PC-3 (cell line): ENCODE results near the gene KLHL30. TPM values are rescaled to one million over a fixed set of nuclear protein-coding genes. Genes with fewer than 3 reads are reported as not detected.

Experiments used
- ATAC-seq: fragments of 200-7000 bp; cut with Tn5 transposase; 2 replicates; pipeline ENCODE4 v1.9.1; 2020; ENCODE audit warnings: mild to moderate bottlenecking, moderate library complexity
- BruUV-seq: library from RNA; stranded (reverse); fragments of 400-500 nt; replicated peaks from 2 replicates; lab custom pipeline; 2021; lab: Mats Ljungman, UMichigan
- CTCF ChIA-PET: fragments of 300-600 bp; sonication (Branson Sonifier 250); formaldehyde crosslinking; loops from one replicate; lab custom pipeline; 2022; ENCODE audit warnings: antibody characterized with exemption; lab: Charles Lee
- POLR2A ChIA-PET: fragments of 300-600 bp; sonication (Branson Sonifier 250); formaldehyde crosslinking; loops from one replicate; lab custom pipeline; 2022; ENCODE audit warnings: antibody characterized with exemption; ENCODE audit not compliant: unreplicated experiment; lab: Charles Lee
- DNase-seq: peaks from one replicate; pipeline ENCODE4 v3.0.0-alpha.2; 2015
- H2AFZ ChIP-seq: fragments of 300-600 bp; sonication (generic); 2 replicates; pipeline ENCODE4 v1.6.0; 2016; ENCODE audit warnings: antibody characterized with exemption, low read length
- H3F3A ChIP-seq: fragments of 300-600 bp; sonication (generic); one replicate; pipeline ENCODE4 v1.6.0; 2017; ENCODE audit warnings: antibody characterized with exemption, low read length, control low read depth, mild to moderate bottlenecking; ENCODE audit not compliant: unreplicated experiment
- H3K27ac ChIP-seq: fragments of 300-600 bp; sonication (generic); 2 replicates; pipeline ENCODE4 v1.5.1; 2016; ENCODE audit warnings: mild to moderate bottlenecking, low read length
- H3K27me3 ChIP-seq: fragments of 300-600 bp; sonication (generic); 2 replicates; pipeline ENCODE4 v1.6.1; 2016; ENCODE audit warnings: low read length, mixed read lengths
- H3K36me3 ChIP-seq: fragments of 300-600 bp; sonication (generic); 2 replicates; pipeline ENCODE4 v1.6.1; 2016; ENCODE audit warnings: low read depth, mixed run types, low read length, mixed read lengths
- H3K4me1 ChIP-seq: fragments of 300-600 bp; sonication (generic); 2 replicates; pipeline ENCODE4 v1.5.1; 2016; ENCODE audit warnings: low read length; ENCODE audit not compliant: insufficient read depth
- H3K4me2 ChIP-seq: fragments of 300-600 bp; sonication (generic); 2 replicates; pipeline ENCODE4 v1.6.0; 2016; ENCODE audit warnings: low read length
- H3K4me3 ChIP-seq: fragments of 300-600 bp; sonication (generic); 2 replicates; pipeline ENCODE4 v1.5.1; 2016; ENCODE audit warnings: mild to moderate bottlenecking, low read length, mixed read lengths
- H3K79me2 ChIP-seq: fragments of 300-600 bp; sonication (generic); 2 replicates; pipeline ENCODE4 v1.6.1; 2017; ENCODE audit warnings: low read length, mixed read lengths
- H3K9ac ChIP-seq: fragments of 300-600 bp; sonication (generic); 2 replicates; pipeline ENCODE4 v1.6.0; 2016; ENCODE audit warnings: mild to moderate bottlenecking, low read length
- H3K9me2 ChIP-seq: fragments of 300-600 bp; sonication (generic); replicated peaks from 2 replicates; pipeline ENCODE4 v1.6.1; 2016; ENCODE audit warnings: mixed run types, low read length, mixed read lengths
- H3K9me3 ChIP-seq: fragments of 300-600 bp; sonication (generic); 2 replicates; pipeline ENCODE4 v1.6.1; 2016; ENCODE audit warnings: low read length, mixed read lengths
- H4K20me1 ChIP-seq: fragments of 300-600 bp; sonication (generic); 2 replicates; pipeline ENCODE4 v1.6.1; 2016; ENCODE audit warnings: low read length, mixed read lengths
- EZH2 ChIP-seq: fragments of 300-600 bp; sonication (generic); IDR thresholded peaks from one replicate; pipeline ENCODE4 v1.6.1; 2017; ENCODE audit warnings: antibody characterized with exemption, mild to moderate bottlenecking, low read length; ENCODE audit not compliant: unreplicated experiment
- EZH2phosphoT487 ChIP-seq: fragments of 300-600 bp; sonication (generic); IDR thresholded peaks from 2 replicates; pipeline ENCODE4 v1.6.1; 2018; ENCODE audit warnings: mild to moderate bottlenecking, antibody characterized with exemption, low read length, borderline replicate concordance
- intact Hi-C: fragments of 100-400 bp; cut with micrococcal nuclease; formaldehyde crosslinking; loops from 2 replicates; pipeline ENCODE4 v1.9.0; 2023
- total RNA-seq: library from RNA; depleted of rRNA; stranded (reverse); fragments of >200 nt; gene quantifications from 2 replicates; pipeline ENCODE4 v1.2.3, GENCODE V29; 2014
- TF ChIP-seq, protein P1 (sequence below): fragments of 300-600 bp; sonication (generic); conservative IDR thresholded peaks from 2 replicates; pipeline ENCODE4 v1.5.1; 2017; ENCODE audit warnings: antibody characterized with exemption, low read depth, mild to moderate bottlenecking, low read length

KLHL30 gene
- total RNA-seq, 1 experiment from 2014 or later = not detected

DNA sequence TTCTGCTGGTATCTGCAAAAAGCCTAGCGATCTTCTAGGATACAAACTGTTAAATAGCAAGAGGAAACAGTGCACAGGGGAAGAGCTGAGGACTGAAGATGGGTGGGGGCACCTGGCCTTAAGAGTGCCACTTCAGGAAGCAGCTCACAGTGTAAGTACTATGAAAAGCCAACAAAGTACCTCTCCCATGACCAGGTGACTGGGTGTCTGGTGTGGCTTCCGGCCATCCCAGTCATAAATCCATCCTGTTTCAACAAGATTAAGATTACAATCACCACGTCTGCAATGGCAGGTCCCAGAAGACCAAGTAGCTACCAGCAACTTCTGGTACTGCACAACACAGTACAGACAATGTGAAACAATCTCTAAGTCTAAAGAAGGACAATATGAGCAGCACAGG, 36.2 kb downstream of the KLHL30 start:
- no peak overlapping the region for H3K9ac ChIP-seq
- no peaks in the 10 kb centered on the region for H3F3A ChIP-seq
- intact Hi-C loops = no loop called here
- peaks cover 11% of the 10 kb centered on the region for H3K4me1 ChIP-seq
- H3K27ac ChIP-seq = no peak overlapping the region
- H3K27me3 ChIP-seq = no peaks in the 10 kb centered on the region
- H3K9me3 ChIP-seq = no peaks in the 10 kb centered on the region
- H3K4me3 ChIP-seq = no peak overlapping the region
- DNase-seq (no peak), ATAC-seq (no peak)
- H3K36me3 ChIP-seq = peaks cover 42% of the 10 kb centered on the region
- TF ChIP-seq, protein P1, sequence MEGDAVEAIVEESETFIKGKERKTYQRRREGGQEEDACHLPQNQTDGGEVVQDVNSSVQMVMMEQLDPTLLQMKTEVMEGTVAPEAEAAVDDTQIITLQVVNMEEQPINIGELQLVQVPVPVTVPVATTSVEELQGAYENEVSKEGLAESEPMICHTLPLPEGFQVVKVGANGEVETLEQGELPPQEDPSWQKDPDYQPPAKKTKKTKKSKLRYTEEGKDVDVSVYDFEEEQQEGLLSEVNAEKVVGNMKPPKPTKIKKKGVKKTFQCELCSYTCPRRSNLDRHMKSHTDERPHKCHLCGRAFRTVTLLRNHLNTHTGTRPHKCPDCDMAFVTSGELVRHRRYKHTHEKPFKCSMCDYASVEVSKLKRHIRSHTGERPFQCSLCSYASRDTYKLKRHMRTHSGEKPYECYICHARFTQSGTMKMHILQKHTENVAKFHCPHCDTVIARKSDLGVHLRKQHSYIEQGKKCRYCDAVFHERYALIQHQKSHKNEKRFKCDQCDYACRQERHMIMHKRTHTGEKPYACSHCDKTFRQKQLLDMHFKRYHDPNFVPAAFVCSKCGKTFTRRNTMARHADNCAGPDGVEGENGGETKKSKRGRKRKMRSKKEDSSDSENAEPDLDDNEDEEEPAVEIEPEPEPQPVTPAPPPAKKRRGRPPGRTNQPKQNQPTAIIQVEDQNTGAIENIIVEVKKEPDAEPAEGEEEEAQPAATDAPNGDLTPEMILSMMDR = no peak
- TF ChIP-seq EZH2phosphoT487 (no peak), EZH2 (no peak)
- ChIA-PET POLR2A (no interaction called here), CTCF (no interaction called here)
- no peak overlapping the region for H3K4me2 ChIP-seq
- H3K79me2 ChIP-seq = no peaks in the 10 kb centered on the region
- H3K9me2 ChIP-seq = no peaks in the 10 kb centered on the region
- no peaks in the 10 kb centered on the region for H4K20me1 ChIP-seq
- H2AFZ ChIP-seq = no peak overlapping the region
- no TSS peak for BruUV-seq

DNA sequence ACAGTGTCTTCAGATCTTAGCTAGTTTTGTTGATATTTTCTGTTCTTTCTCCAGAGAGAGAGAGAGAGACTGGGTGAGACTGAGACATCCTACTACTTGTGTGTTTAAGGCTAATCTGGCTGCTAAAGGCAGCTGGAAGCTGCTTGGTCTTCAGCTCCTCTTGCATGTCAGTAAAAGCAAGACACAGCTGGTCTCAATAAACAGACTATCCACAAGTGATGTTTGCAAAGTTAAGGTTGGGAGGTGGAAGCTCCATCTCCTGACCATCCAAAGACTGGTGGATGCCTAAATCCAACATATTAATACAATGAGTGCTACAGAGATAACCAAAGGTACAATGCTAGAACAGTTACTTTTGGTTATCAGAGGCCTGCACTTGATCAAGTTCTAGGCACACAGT, 38.1 kb downstream of the KLHL30 start:
- no peaks in the 10 kb centered on the region for H4K20me1 ChIP-seq
- H3F3A ChIP-seq = no peaks in the 10 kb centered on the region
- no peaks in the 10 kb centered on the region for H3K9me3 ChIP-seq
- H3K27ac ChIP-seq = no peak overlapping the region
- peaks cover 50% of the 10 kb centered on the region for H3K36me3 ChIP-seq
- intact Hi-C loops = no loop called here
- ATAC-seq (no peak), DNase-seq (no peak)
- H3K4me2 ChIP-seq = no peak overlapping the region
- no peak for TF ChIP-seq EZH2
- TF ChIP-seq, protein P1 = no peak
- TF ChIP-seq EZH2phosphoT487 = no peak
- no peaks in the 10 kb centered on the region for H3K4me1 ChIP-seq
- no peaks in the 10 kb centered on the region for H3K9me2 ChIP-seq
- H3K4me3 ChIP-seq = no peak overlapping the region
- H2AFZ ChIP-seq = no peak overlapping the region
- H3K79me2 ChIP-seq = no peaks in the 10 kb centered on the region
- no peak overlapping the region for H3K9ac ChIP-seq
- CTCF ChIA-PET = no interaction called here
- BruUV-seq = no TSS peak
- no peaks in the 10 kb centered on the region for H3K27me3 ChIP-seq
- POLR2A ChIA-PET = no interaction called here

DNA sequence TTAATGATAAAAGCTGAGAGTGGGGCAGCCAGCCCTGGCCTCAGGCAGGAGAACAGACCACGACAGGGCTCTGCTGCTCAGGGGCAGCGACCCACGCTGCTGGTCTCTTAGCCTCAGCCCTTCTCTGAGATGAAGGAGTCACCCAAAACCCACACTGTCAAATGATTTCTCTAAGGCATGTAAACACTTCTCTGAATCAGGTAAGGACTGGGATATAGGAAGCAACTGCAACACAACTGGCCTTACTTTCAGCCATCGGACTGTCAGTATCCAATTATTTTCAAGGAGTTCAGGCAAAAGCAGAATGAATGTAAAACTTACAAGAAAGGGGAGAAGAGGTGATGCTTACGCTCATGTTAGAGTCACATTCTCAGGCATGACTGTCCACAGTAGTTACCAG, 42.1 kb downstream of the KLHL30 start:
- H4K20me1 ChIP-seq = no peaks in the 10 kb centered on the region
- no peaks in the 10 kb centered on the region for H3K79me2 ChIP-seq
- H3K4me2 ChIP-seq = no peak overlapping the region
- no peaks in the 10 kb centered on the region for H3K9me2 ChIP-seq
- H3K36me3 ChIP-seq = peaks cover 62% of the 10 kb centered on the region
- ChIA-PET POLR2A (no interaction called here), CTCF (no interaction called here)
- DNase-seq (no peak), ATAC-seq (no peak)
- H3K4me3 ChIP-seq = no peak overlapping the region
- no peaks in the 10 kb centered on the region for H3K4me1 ChIP-seq
- no TSS peak for BruUV-seq
- H3F3A ChIP-seq = no peaks in the 10 kb centered on the region
- H3K9ac ChIP-seq = no peak overlapping the region
- TF ChIP-seq, protein P1 = no peak
- no peak for TF ChIP-seq EZH2phosphoT487
- no peak for TF ChIP-seq EZH2
- H2AFZ ChIP-seq = no peak overlapping the region
- intact Hi-C loops = no loop called here
- no peaks in the 10 kb centered on the region for H3K27me3 ChIP-seq
- no peaks in the 10 kb centered on the region for H3K9me3 ChIP-seq
- H3K27ac ChIP-seq = no peak overlapping the region
